ENCODE measurements around the gene PAGE4.

DNA sequence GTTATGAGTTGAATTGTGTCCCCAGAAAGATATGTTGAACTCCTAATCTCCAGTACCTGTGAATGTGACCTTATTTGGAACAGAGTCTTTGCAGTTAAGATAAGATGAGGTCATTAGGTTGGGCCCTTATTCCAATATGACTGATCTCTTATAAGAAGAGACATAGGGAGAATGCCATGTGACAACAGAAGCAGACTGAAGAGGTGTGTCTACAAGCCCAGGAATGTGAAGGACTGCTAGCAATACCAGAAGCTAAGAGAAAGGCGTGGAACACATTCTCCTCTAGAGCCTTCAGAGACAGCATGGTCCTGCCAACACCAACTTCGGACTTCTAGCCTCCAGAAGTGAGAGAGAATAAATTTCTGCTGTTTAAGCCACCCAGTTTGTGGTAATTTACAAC, 27.7 kb downstream of the PAGE4 start:
- TF ChIP-seq CTCF (conservative IDR thresholded peaks at IDR 0.05; ENCODE audit: low read depth, low read length) = no peak
- TF ChIP-seq EZH2 (IDR thresholded peaks at IDR 0.05; ENCODE audit: low read length, unreplicated experiment) = no peak
- TF ChIP-seq EZH2phosphoT487 (IDR thresholded peaks at IDR 0.05; ENCODE audit: borderline replicate concordance, low read length) = no peak
